GM12878 (cell line): Measurements from ENCODE around the gene MIEF1. TPM values are rescaled to one million over a fixed set of nuclear protein-coding genes. Genes with fewer than 3 reads are reported as not detected.
A peak's percentile ranks its signal among the peaks of the same experiment; 100 is the strongest.

ENCODE experiments used
- ATAC-seq: fragments of 200-7000 bp; cut with Tn5 transposase; 3 replicates; pipeline ENCODE4 v1.9.1; 2020; ENCODE audit warnings: mild to moderate bottlenecking, moderate library complexity
- BruUV-seq: library from RNA; stranded (reverse); fragments of 400-500 nt; replicated peaks from 2 replicates; lab custom pipeline; 2021; lab: Mats Ljungman, UMichigan
- CTCF ChIA-PET: fragments of 300-600 bp; sonication (Branson Sonifier 250); formaldehyde crosslinking; extraction: SDS; loops from one replicate; lab custom pipeline; 2021; ENCODE audit warnings: inconsistent platforms; lab: Yijun Ruan, JAX
- POLR2A ChIA-PET: fragments of 350-600 bp; formaldehyde crosslinking; extraction: SDS; loops from one replicate; lab custom pipeline; 2021; ENCODE audit warnings: inconsistent platforms; lab: Charles Lee
- RAD21 ChIA-PET: fragments of 300-600 bp; sonication (Branson Sonifier 250); formaldehyde crosslinking; loops from one replicate; lab custom pipeline; 2023; ENCODE audit warnings: antibody characterized with exemption; ENCODE audit not compliant: unreplicated experiment; lab: Charles Lee
- SMC1A ChIA-PET: fragments of 300-600 bp; sonication (Branson Sonifier 250); formaldehyde crosslinking; loops from one replicate; lab custom pipeline; 2023; ENCODE audit not compliant: unreplicated experiment, uncharacterized antibody; lab: Charles Lee
- DNase-seq: peaks from one replicate; pipeline ENCODE4 v3.0.0-alpha.2; 2011; ENCODE audit warnings: low read depth, low spot score
- FAIRE-seq: peaks from 3 replicates; lab custom pipeline; 2011; peaks lifted over from hg19 to GRCh38; lab: Jason Lieb, UNC
- H2AFZ ChIP-seq: 2 replicates; pipeline ENCODE4 v1.6.0; 2011; ENCODE audit warnings: low read depth, low read length, control low read depth; ENCODE audit not compliant: control insufficient read depth
- H3K27ac ChIP-seq: 2 replicates; pipeline ENCODE4 v1.5.1; 2011; ENCODE audit warnings: control low read depth; ENCODE audit not compliant: control insufficient read depth, insufficient read depth
- H3K27me3 ChIP-seq, 2 experiments: replicated peaks in 1 of 2; 2 replicates each; pipeline versions ENCODE4 v1.6.0 to v1.6.1; 2011; ENCODE audit warnings: low read length in 1 of 2; ENCODE audit not compliant: control insufficient read depth in 2 of 2, insufficient read depth in 2 of 2
- H3K36me3 ChIP-seq, 2 experiments: 2 replicates each; pipeline ENCODE4 v1.5.1; 2011; ENCODE audit warnings: low read length in 1 of 2; ENCODE audit not compliant: control insufficient read depth in 2 of 2, insufficient read depth in 2 of 2
- H3K4me1 ChIP-seq: 2 replicates; pipeline ENCODE4 v1.6.1; 2011; ENCODE audit warnings: mild to moderate bottlenecking, low read length, moderate library complexity, mixed read lengths; ENCODE audit not compliant: control insufficient read depth, insufficient read depth
- H3K4me2 ChIP-seq: 2 replicates; pipeline ENCODE4 v1.6.0; 2011; ENCODE audit warnings: control low read depth; ENCODE audit not compliant: control insufficient read depth, insufficient read depth
- H3K4me3 ChIP-seq: fragments of 200-600 bp; sonication (generic); 2 replicates; pipeline ENCODE4 v1.5.1; 2016
- H3K79me2 ChIP-seq: 2 replicates; pipeline ENCODE4 v1.6.0; 2011; ENCODE audit warnings: low read length; ENCODE audit not compliant: control insufficient read depth, insufficient read depth
- H3K9ac ChIP-seq: 2 replicates; pipeline ENCODE4 v1.8.0; 2011; ENCODE audit warnings: low read length, control low read depth, mixed read lengths; ENCODE audit not compliant: control insufficient read depth, insufficient read depth
- H3K9me3 ChIP-seq: replicated peaks from 3 replicates; pipeline ENCODE4 v1.5.1; 2011; ENCODE audit warnings: mild to moderate bottlenecking, low read length; ENCODE audit not compliant: control insufficient read depth, insufficient read depth
- H4K20me1 ChIP-seq: 2 replicates; pipeline ENCODE4 v1.6.0; 2011; ENCODE audit not compliant: control insufficient read depth, insufficient read depth
- GATAD2B ChIP-seq: fragments of 450-650 bp; conservative IDR thresholded peaks from 2 replicates; pipeline ENCODE4 v1.6.1; 2017; ENCODE audit warnings: low read depth, mild to moderate bottlenecking, moderate library complexity
- KDM1A ChIP-seq: fragments of 200-600 bp; sonication (generic); IDR thresholded peaks from 2 replicates; pipeline ENCODE4 v1.6.1; 2016; ENCODE audit warnings: borderline replicate concordance
- MAX ChIP-seq: IDR thresholded peaks from 2 replicates; pipeline ENCODE4 v1.6.1; 2012; ENCODE audit warnings: low read depth, low read length, improper control_type of control experiment
- MLLT1 ChIP-seq: fragments of 450-650 bp; IDR thresholded peaks from 2 replicates; pipeline ENCODE4 v1.6.1; 2016; ENCODE audit warnings: mild to moderate bottlenecking
- NR2F1 ChIP-seq: fragments of 450-650 bp; conservative IDR thresholded peaks from 2 replicates; pipeline ENCODE4 v1.6.1; 2017; ENCODE audit warnings: mild to moderate bottlenecking
- POLR2A ChIP-seq: IDR thresholded peaks from 2 replicates; pipeline ENCODE4 v1.6.1; 2011; ENCODE audit warnings: low read depth, mild to moderate bottlenecking, low read length
- SREBF1 ChIP-seq: IDR thresholded peaks from 2 replicates; pipeline ENCODE4 v1.6.1; 2012; ENCODE audit warnings: mild to moderate bottlenecking, low read length
- TBL1XR1 ChIP-seq: IDR thresholded peaks from 2 replicates; pipeline ENCODE4 v1.6.1; 2012; ENCODE audit warnings: low read depth, low read length, improper control_type of control experiment
- ZNF384 ChIP-seq: IDR thresholded peaks from 2 replicates; pipeline ENCODE4 v1.6.1; 2012; ENCODE audit warnings: low read depth, mild to moderate bottlenecking, low read length, improper control_type of control experiment, borderline replicate concordance
- WGBS: methylation state at CpG from one replicate; pipeline ENCODE4 v1.1.6; 2016; ENCODE audit warnings: low lambda C conversion rate; ENCODE audit not compliant: insufficient replicate concordance, insufficient coverage; ENCODE audit errors: missing lambda C conversion rate; 5-methylcytosine and 5-hydroxymethylcytosine counted together
- in situ Hi-C: fragments of 300-500 bp; cut with MboI; formaldehyde crosslinking; loops from 9 replicates; pipeline ENCODE4 v1.14.3; 2018; ENCODE audit warnings: mixed read lengths
- intact Hi-C: fragments of 100-400 bp; cut with micrococcal nuclease; formaldehyde crosslinking; loops from one replicate; pipeline ENCODE4 v1.14.2; 2022; ENCODE audit not compliant: unreplicated experiment
- polyA plus RNA-seq, 11 experiments: library from polyadenylated mRNA; depleted of rRNA in 4 of 11; unstranded in 6 of 11; stranded (reverse) in 5 of 11; fragments of >200 nt; fragmentation: Nextera tagmentation in 4 of 11; fragmentation: Illumina TruSeq in 1 of 11; extraction: Ambion mirVana in 4 of 11; extraction: Trizol in 1 of 11; gene quantifications; 1 replicate in 1 of 11; 2 replicates in 10 of 11; pipeline versions ENCODE4 v1.2.1 to v1.2.3, GENCODE V29; 2011 to 2016; ENCODE audit warnings: inconsistent platforms in 2 of 11, missing spikeins in 2 of 11, low read depth in 1 of 11
- total RNA-seq, 4 experiments: library from RNA; depleted of rRNA in 3 of 4; stranded (reverse); fragments of >200 nt in 3 of 4; fragmentation: Illumina TruSeq in 1 of 4; extraction: Trizol in 1 of 4; gene quantifications; 2 replicates each; pipeline versions ENCODE4 v1.2.1 to v1.2.3, GENCODE V29; 2013 to 2021

MIEF1 gene
- total and polyA plus RNA-seq, 10 of the 15 experiments (the other 5 are each of a cell fraction or from before 2014, with no cell fraction given): 12.4 to 52.3 (median 29.3) TPM

GRCh38 chr22:39502789-39503409, 809 bp downstream of the MIEF1 start:
- H3K79me2 ChIP-seq: peaks cover 50% of the 10 kb centered on the region
- RAD21 ChIA-PET: interaction anchor here (0.7 to 2.8 kb wide), 11 partner anchors 9 to 104 kb away, joined by 3 to 22 read pairs (median 4); partner anchors contain the start of genes ATF4 and TAB1
- in situ Hi-C loops (loop anchor here (25.0 kb wide), 1 partner anchor 341 kb away; the partner anchor contains the start of gene CBX7), intact Hi-C loops (loop anchor here (2.0 kb wide), 2 partner anchors 18 to 30 kb away; partner anchors contain the start of genes ATF4 and RPS19BP1)
- WGBS: under 1% methylated on average over 18 of the region's 18 CpGs
- ATAC-seq (peak; percentile 36), FAIRE-seq (peak; percentile 61), DNase-seq (no peak)
- peaks cover 13 to 29% of the 10 kb centered on the region in 2 experiments for H3K36me3 ChIP-seq
- peak overlapping the region; percentile 73 for H3K27ac ChIP-seq
- BruUV-seq: TSS peak; percentile 61
- H3K9me3 ChIP-seq: no peaks in the 10 kb centered on the region
- POLR2A ChIA-PET: interaction anchor here (1.1 to 2.0 kb wide), 3 partner anchors 21 to 27 kb away, joined by 3 to 7 read pairs (median 5); no protein-coding TSS in a partner anchor
- CTCF ChIA-PET: interaction anchor here (1.4 to 15.7 kb wide), 5 partner anchors 10 to 66 kb away, joined by 7 to 372 read pairs (median 14); partner anchors contain the start of genes ATF4 and RPS19BP1
- H4K20me1 ChIP-seq: no peaks in the 10 kb centered on the region; the same call in 1 of the 2 replicates
- TF ChIP-seq MAX: no peak
- TF ChIP-seq ZNF384: no peak
- no peak for TF ChIP-seq SREBF1
- TF ChIP-seq KDM1A: no peak
- no peak for TF ChIP-seq POLR2A
- no peak for TF ChIP-seq TBL1XR1
- TF ChIP-seq MLLT1: no peak
- TF ChIP-seq NR2F1: no peak
- TF ChIP-seq GATAD2B: no peak
- H3K4me3 ChIP-seq: peak overlapping the region; percentile 95
- H3K4me2 ChIP-seq: peak overlapping the region; percentile 32
- peak overlapping the region; percentile 89 for H3K9ac ChIP-seq
- H2AFZ ChIP-seq: peak overlapping the region; percentile 15; the same call in 1 of the 2 replicates
- SMC1A ChIA-PET: interaction anchor here (0.6 to 1.9 kb wide), 7 partner anchors 12 to 104 kb away, joined by 3 to 9 read pairs (median 5); partner anchors contain the start of genes ATF4 and TAB1
- 0 out of 2 replicates have a peak, but pooled peaks cover 5% of the 10 kb centered on the region for H3K4me1 ChIP-seq
- no peaks in the 10 kb centered on the region for H3K27me3 ChIP-seq
